Osteoblast (primary cell): ENCODE data around the gene RPA3. TPM values are rescaled to one million over a fixed set of nuclear protein-coding genes. Genes with fewer than 3 reads are reported as not detected.

ENCODE experiments used
- DNase-seq: peaks from one replicate; pipeline ENCODE4 v3.0.0; 2011; ENCODE audit warnings: low spot score, mixed read lengths; ENCODE audit not compliant: insufficient read length; ENCODE audit errors: missing footprints
- H2AFZ ChIP-seq: 2 replicates; pipeline ENCODE4 v1.6.0; 2011; ENCODE audit warnings: mild to moderate bottlenecking, low read length
- H3K27ac ChIP-seq: 2 replicates; pipeline ENCODE4 v1.5.1; 2011; ENCODE audit warnings: mild to moderate bottlenecking, low read depth, low read length, moderate library complexity
- H3K27me3 ChIP-seq: 2 replicates; pipeline ENCODE4 v1.6.0; 2012; ENCODE audit warnings: mild to moderate bottlenecking, control low read depth, inconsistent platforms, low read length, moderate library complexity; ENCODE audit not compliant: insufficient read depth
- H3K36me3 ChIP-seq: 2 replicates; pipeline ENCODE4 v1.5.1; 2011; ENCODE audit warnings: mild to moderate bottlenecking, low read length, control low read depth, moderate library complexity; ENCODE audit not compliant: insufficient read depth
- H3K4me1 ChIP-seq: 2 replicates; pipeline ENCODE4 v1.5.1; 2011; ENCODE audit warnings: mild to moderate bottlenecking, low read length, control low read depth, moderate library complexity; ENCODE audit not compliant: insufficient read depth
- H3K4me2 ChIP-seq: 2 replicates; pipeline ENCODE4 v1.6.0; 2011; ENCODE audit warnings: mild to moderate bottlenecking, low read length; ENCODE audit not compliant: insufficient read depth
- H3K4me3 ChIP-seq: fragments of 200-600 bp; sonication (generic); 3 replicates; pipeline ENCODE4 v1.5.1; 2012; ENCODE audit warnings: mild to moderate bottlenecking, low read length, inconsistent platforms; ENCODE audit not compliant: insufficient read depth
- H3K79me2 ChIP-seq: 2 replicates; pipeline ENCODE4 v1.6.0; 2012; ENCODE audit warnings: mild to moderate bottlenecking, low read length, control low read depth, inconsistent platforms; ENCODE audit not compliant: insufficient read depth
- H3K9me3 ChIP-seq: 2 replicates; pipeline ENCODE4 v1.5.1; 2011; ENCODE audit warnings: low read depth, low read length, control low read depth
- H4K20me1 ChIP-seq: 2 replicates; pipeline ENCODE4 v1.6.0; 2012; ENCODE audit warnings: mild to moderate bottlenecking, low read length, control low read depth; ENCODE audit not compliant: insufficient read depth
- CTCF ChIP-seq: IDR thresholded peaks from 2 replicates; pipeline ENCODE4 v1.5.1; 2011; ENCODE audit warnings: mild to moderate bottlenecking, low read depth, low read length, moderate library complexity; ENCODE audit errors: extremely low read depth
- total RNA-seq: library from RNA; depleted of rRNA; stranded (reverse); fragments of >200 nt; gene quantifications from 2 replicates; pipeline ENCODE4 v1.2.3, GENCODE V29; 2012

RPA3 gene
- total RNA-seq, 1 donor: 16.6 TPM

- no peak for TF ChIP-seq CTCF
- Histone ChIP-seq H3K4me1 (peaks cover 23% of the 10 kb centered on the region), H4K20me1 (no peaks in the 10 kb centered on the region), H3K4me3 (peak overlapping the region; percentile 37), H3K27me3 (no peaks in the 10 kb centered on the region), H3K27ac (peak overlapping the region; percentile 66), H3K9me3 (no peaks in the 10 kb centered on the region), H3K36me3 (no peaks in the 10 kb centered on the region), H3K4me2 (peak overlapping the region; percentile 62), H3K79me2 (no peaks in the 10 kb centered on the region), H2AFZ (peak overlapping the region; percentile 61)
- no peak for DNase-seq
Measured at GRCh38 chr7:7696458-7697119, 21.8 kb downstream of the RPA3 start.

DNA sequence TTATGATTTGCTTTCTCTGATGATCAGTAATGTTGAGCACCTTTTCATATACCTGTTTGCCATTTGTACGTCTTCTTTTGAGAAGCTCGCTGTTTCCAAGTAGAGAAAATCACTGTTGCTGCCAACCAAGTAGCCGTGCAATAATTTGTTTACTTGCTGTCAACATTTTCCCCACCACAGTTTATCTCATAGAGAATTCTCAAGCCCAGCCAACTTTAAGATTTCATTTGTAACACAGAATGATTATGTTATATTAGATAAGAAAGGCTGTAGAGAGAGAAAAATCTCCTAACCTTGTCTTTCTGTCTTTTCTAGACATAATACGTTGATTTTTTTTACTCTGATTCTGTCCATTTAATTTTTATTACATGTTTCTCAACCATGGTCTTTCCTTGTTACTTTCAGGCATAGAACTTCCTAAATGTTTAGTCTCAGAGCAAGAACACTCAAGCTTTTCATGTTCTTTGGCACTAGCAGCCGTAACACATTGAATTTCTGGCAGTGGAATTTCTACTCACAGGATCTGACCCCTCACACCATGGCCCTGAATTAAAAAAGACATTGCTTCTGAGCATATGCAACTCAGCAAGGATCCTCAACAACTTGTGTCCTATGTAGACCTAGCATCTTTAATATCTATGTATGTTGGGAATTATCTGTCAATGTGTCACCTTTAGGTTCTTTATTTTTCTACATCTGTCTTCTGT is 23.1 kb downstream of the RPA3 start:
- Histone ChIP-seq H3K27me3 (no peaks in the 10 kb centered on the region), H3K4me3 (no peak overlapping the region), H3K4me2 (no peak overlapping the region), H3K27ac (no peak overlapping the region), H3K36me3 (no peaks in the 10 kb centered on the region), H3K9me3 (no peaks in the 10 kb centered on the region), H4K20me1 (no peaks in the 10 kb centered on the region), H2AFZ (no peak overlapping the region), H3K79me2 (no peaks in the 10 kb centered on the region), H3K4me1 (peaks cover 23% of the 10 kb centered on the region)
- no peak for DNase-seq
- no peak for TF ChIP-seq CTCF

GRCh38 chr7:7694542-7694941 is 23.9 kb downstream of the RPA3 start:
- no peaks in the 10 kb centered on the region for H3K27me3 ChIP-seq
- no peak for DNase-seq
- no peaks in the 10 kb centered on the region for H3K36me3 ChIP-seq
- no peaks in the 10 kb centered on the region for H4K20me1 ChIP-seq
- peaks cover 23% of the 10 kb centered on the region for H3K4me1 ChIP-seq
- no peaks in the 10 kb centered on the region for H3K9me3 ChIP-seq
- H3K4me2 ChIP-seq: no peak overlapping the region
- no peak overlapping the region for H3K27ac ChIP-seq
- H3K4me3 ChIP-seq: no peak overlapping the region
- H2AFZ ChIP-seq: no peak overlapping the region
- H3K79me2 ChIP-seq: no peaks in the 10 kb centered on the region
- no peak for TF ChIP-seq CTCF

GRCh38 chr7:7693881-7694280 is 24.5 kb downstream of the RPA3 start:
- no peaks in the 10 kb centered on the region for H4K20me1 ChIP-seq
- H3K36me3 ChIP-seq: no peaks in the 10 kb centered on the region
- DNase-seq: no peak
- no peak overlapping the region for H2AFZ ChIP-seq
- no peak for TF ChIP-seq CTCF
- H3K79me2 ChIP-seq: peaks cover 2% of the 10 kb centered on the region
- peaks cover 20% of the 10 kb centered on the region for H3K4me1 ChIP-seq
- no peaks in the 10 kb centered on the region for H3K27me3 ChIP-seq
- no peak overlapping the region for H3K4me2 ChIP-seq
- H3K27ac ChIP-seq: no peak overlapping the region
- no peak overlapping the region for H3K4me3 ChIP-seq
- no peaks in the 10 kb centered on the region for H3K9me3 ChIP-seq
